ENCODE data around the gene RPS26. TPM values are rescaled to one million over a fixed set of nuclear protein-coding genes. Genes with fewer than 3 reads are reported as not detected.

The RPS26 gene
- total and polyA plus RNA-seq, 9 of the 15 experiments (the other 6 are each of a cell fraction or from before 2014, with no cell fraction given) = 70.2 to 1,589 (median 852) TPM

DNA sequence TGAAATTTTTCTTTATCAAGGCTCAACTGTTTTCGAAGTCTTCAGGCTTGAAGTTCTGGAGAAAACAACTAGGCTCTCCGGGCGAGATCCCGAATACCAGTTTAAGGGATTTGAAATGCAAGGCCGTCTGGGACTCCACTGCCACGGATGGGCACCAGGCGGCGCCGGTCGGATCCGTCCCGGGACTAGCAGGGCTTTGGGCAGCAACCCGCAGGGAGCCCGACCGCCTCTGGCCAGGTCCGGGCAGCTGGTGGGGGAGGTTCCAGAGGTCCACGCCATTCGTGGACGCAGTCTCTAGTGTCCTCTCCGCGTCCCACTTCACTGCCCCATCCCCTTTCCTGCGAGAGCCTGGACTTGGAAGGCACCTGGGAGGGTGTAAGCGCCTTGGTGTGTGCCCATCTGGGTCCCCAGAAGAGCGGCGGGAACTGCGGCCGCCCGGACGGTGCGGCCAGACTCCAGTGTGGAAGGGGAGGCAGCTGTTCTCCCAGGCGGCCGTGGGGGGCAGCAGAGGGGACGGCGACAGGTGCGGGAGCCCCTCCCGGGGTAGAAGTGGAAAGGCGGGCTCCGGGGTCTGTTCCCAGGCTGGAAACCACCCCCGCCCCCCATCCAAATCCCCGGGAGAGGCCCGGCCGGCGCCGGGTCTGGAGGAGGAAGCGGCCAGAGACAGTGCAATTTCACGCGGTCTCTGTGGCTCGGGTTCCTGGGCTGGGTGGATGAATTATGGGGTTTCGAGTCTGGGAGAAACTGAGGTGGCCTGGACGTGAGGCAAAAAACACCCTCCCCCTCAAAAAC is 37.4 kb downstream of the RPS26 start (continued):
- TF ChIP-seq RHOXF2B (CRISPR knock-in tag; conservative IDR thresholded peaks at IDR 0.05) = no peak
- TF ChIP-seq NFIC (IDR thresholded peaks at IDR 0.05) = peak; percentile 48
- TF ChIP-seq, protein P1, sequence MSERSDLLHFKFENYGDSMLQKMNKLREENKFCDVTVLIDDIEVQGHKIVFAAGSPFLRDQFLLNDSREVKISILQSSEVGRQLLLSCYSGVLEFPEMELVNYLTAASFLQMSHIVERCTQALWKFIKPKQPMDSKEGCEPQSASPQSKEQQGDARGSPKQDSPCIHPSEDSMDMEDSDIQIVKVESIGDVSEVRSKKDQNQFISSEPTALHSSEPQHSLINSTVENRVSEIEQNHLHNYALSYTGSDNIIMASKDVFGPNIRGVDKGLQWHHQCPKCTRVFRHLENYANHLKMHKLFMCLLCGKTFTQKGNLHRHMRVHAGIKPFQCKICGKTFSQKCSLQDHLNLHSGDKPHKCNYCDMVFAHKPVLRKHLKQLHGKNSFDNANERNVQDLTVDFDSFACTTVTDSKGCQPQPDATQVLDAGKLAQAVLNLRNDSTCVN (CRISPR knock-in tag; IDR thresholded peaks at IDR 0.05) = no peak
- no peak for TF ChIP-seq TEAD2 (tag; IDR thresholded peaks at IDR 0.05)
- no peak for TF ChIP-seq FOXJ3 (CRISPR knock-in tag; IDR thresholded peaks at IDR 0.05)
- peak; percentile 49; the same call in 1 of the 2 replicates for TF ChIP-seq XRCC5 (IDR thresholded peaks at IDR 0.05; ENCODE audit: low read depth, low read length)
- TF ChIP-seq, protein P2, sequence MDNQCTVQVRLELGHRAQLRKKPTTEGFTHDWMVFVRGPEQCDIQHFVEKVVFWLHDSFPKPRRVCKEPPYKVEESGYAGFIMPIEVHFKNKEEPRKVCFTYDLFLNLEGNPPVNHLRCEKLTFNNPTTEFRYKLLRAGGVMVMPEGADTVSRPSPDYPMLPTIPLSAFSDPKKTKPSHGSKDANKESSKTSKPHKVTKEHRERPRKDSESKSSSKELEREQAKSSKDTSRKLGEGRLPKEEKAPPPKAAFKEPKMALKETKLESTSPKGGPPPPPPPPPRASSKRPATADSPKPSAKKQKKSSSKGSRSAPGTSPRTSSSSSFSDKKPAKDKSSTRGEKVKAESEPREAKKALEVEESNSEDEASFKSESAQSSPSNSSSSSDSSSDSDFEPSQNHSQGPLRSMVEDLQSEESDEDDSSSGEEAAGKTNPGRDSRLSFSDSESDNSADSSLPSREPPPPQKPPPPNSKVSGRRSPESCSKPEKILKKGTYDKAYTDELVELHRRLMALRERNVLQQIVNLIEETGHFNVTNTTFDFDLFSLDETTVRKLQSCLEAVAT (IDR thresholded peaks at IDR 0.05) = no peak
- no peak for TF ChIP-seq ZNF644 (tag; IDR thresholded peaks at IDR 0.05; ENCODE audit: low read depth)
- TF ChIP-seq, protein P3, sequence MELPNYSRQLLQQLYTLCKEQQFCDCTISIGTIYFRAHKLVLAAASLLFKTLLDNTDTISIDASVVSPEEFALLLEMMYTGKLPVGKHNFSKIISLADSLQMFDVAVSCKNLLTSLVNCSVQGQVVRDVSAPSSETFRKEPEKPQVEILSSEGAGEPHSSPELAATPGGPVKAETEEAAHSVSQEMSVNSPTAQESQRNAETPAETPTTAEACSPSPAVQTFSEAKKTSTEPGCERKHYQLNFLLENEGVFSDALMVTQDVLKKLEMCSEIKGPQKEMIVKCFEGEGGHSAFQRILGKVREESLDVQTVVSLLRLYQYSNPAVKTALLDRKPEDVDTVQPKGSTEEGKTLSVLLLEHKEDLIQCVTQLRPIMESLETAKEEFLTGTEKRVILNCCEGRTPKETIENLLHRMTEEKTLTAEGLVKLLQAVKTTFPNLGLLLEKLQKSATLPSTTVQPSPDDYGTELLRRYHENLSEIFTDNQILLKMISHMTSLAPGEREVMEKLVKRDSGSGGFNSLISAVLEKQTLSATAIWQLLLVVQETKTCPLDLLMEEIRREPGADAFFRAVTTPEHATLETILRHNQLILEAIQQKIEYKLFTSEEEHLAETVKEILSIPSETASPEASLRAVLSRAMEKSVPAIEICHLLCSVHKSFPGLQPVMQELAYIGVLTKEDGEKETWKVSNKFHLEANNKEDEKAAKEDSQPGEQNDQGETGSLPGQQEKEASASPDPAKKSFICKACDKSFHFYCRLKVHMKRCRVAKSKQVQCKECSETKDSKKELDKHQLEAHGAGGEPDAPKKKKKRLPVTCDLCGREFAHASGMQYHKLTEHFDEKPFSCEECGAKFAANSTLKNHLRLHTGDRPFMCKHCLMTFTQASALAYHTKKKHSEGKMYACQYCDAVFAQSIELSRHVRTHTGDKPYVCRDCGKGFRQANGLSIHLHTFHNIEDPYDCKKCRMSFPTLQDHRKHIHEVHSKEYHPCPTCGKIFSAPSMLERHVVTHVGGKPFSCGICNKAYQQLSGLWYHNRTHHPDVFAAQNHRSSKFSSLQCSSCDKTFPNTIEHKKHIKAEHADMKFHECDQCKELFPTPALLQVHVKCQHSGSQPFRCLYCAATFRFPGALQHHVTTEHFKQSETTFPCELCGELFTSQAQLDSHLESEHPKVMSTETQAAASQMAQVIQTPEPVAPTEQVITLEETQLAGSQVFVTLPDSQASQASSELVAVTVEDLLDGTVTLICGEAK (IDR thresholded peaks at IDR 0.05) = 0 out of 2 replicates have a peak, but pooled peaks have one; percentile 16
- TF ChIP-seq, protein P3 (CRISPR knock-in tag; IDR thresholded peaks at IDR 0.05) = no peak
- TF ChIP-seq, protein P4, sequence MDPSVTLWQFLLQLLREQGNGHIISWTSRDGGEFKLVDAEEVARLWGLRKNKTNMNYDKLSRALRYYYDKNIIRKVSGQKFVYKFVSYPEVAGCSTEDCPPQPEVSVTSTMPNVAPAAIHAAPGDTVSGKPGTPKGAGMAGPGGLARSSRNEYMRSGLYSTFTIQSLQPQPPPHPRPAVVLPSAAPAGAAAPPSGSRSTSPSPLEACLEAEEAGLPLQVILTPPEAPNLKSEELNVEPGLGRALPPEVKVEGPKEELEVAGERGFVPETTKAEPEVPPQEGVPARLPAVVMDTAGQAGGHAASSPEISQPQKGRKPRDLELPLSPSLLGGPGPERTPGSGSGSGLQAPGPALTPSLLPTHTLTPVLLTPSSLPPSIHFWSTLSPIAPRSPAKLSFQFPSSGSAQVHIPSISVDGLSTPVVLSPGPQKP (CRISPR knock-in tag; IDR thresholded peaks at IDR 0.05) = no peak
- TF ChIP-seq ZNF445 (CRISPR knock-in tag; IDR thresholded peaks at IDR 0.05; ENCODE audit: low read depth) = no peak
- no peak for TF ChIP-seq ESRRA (IDR thresholded peaks at IDR 0.05; ENCODE audit: borderline replicate concordance, low read depth)
- TF ChIP-seq RCOR1 (IDR thresholded peaks at IDR 0.05; ENCODE audit: borderline replicate concordance in 1 of 2, low read depth in 2 of 2, low read length in 2 of 2) = peak in 1 of 2 experiments; percentile 3; a peak in 1 of 4 replicates
